H1 (cell line): Measurements from ENCODE around the gene KCNMA1.

Experiments
- ASH2L ChIP-seq: fragments of 200-600, 300-600 bp; sonication (generic); IDR thresholded peaks from one replicate; pipeline ENCODE4 v1.7.1; 2017; ENCODE audit warnings: low read length
- EP300 ChIP-seq, 2 experiments: IDR thresholded peaks; 1 replicate in 1 of 2; 2 replicates in 1 of 2; pipeline ENCODE4 v1.6.1; 2011 to 2012; ENCODE audit warnings: low read depth in 2 of 2, low read length in 2 of 2, mild to moderate bottlenecking in 2 of 2, borderline replicate concordance in 1 of 2, inconsistent platforms in 1 of 2, moderate library complexity in 1 of 2
- EZH2 ChIP-seq: fragments of 200-600 bp; sonication (generic); IDR thresholded peaks from 2 replicates; pipeline ENCODE4 v1.7.1; 2012; ENCODE audit warnings: low read depth, mild to moderate bottlenecking, moderate library complexity, low read length, inconsistent platforms; ENCODE audit not compliant: severe bottlenecking
- JUND ChIP-seq: IDR thresholded peaks from 2 replicates; pipeline ENCODE4 v1.6.1; 2011; ENCODE audit warnings: mild to moderate bottlenecking, improper control_type of control experiment, low read length
- TF ChIP-seq, protein P1 (sequence below), 3 experiments: IDR thresholded peaks; 1 replicate in 2 of 3; 2 replicates in 1 of 3; pipeline versions ENCODE4 v1.5.1 to v1.6.1; 2011; ENCODE audit warnings: low read length in 3 of 3, mild to moderate bottlenecking in 3 of 3, inconsistent platforms in 2 of 3, low read depth in 1 of 3, moderate library complexity in 1 of 3; ENCODE audit not compliant: insufficient read depth in 1 of 3; ENCODE audit errors: control extremely low read depth in 1 of 3
- TF ChIP-seq, protein P2 (sequence below): IDR thresholded peaks from 2 replicates; pipeline ENCODE4 v1.6.1; 2011; ENCODE audit warnings: low read length, improper control_type of control experiment

DNA sequence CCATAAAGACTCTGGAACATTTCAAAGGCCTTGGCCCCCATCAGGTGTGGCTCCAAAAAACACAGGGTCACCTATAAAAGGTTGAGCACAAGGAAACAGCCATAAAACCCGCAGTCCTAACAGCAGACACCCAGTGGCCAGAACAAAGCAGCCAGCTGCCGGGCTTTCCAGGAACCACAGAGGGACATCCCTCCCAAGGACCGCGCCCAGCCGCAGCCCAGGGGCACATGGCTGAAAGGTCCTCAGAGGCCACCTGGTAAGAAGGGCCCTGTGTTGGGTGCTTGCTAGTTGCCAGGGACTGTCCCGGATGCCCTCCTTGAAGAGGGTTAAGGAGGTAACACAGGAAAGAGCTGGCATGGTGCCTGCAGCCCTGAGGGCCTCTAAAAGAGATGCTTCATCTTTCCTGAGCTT lies 32.7 kb downstream of the KCNMA1 start:
- no peak for TF ChIP-seq EP300 (IDR thresholded peaks at IDR 0.05; ENCODE audit: borderline replicate concordance in 1 of 2, low read depth in 2 of 2, low read length in 2 of 2)
- TF ChIP-seq JUND: no peak
- TF ChIP-seq, protein P1, sequence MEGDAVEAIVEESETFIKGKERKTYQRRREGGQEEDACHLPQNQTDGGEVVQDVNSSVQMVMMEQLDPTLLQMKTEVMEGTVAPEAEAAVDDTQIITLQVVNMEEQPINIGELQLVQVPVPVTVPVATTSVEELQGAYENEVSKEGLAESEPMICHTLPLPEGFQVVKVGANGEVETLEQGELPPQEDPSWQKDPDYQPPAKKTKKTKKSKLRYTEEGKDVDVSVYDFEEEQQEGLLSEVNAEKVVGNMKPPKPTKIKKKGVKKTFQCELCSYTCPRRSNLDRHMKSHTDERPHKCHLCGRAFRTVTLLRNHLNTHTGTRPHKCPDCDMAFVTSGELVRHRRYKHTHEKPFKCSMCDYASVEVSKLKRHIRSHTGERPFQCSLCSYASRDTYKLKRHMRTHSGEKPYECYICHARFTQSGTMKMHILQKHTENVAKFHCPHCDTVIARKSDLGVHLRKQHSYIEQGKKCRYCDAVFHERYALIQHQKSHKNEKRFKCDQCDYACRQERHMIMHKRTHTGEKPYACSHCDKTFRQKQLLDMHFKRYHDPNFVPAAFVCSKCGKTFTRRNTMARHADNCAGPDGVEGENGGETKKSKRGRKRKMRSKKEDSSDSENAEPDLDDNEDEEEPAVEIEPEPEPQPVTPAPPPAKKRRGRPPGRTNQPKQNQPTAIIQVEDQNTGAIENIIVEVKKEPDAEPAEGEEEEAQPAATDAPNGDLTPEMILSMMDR (IDR thresholded peaks at IDR 0.05; ENCODE audit: control extremely low read depth in 1 of 3, insufficient read depth in 1 of 3, low read depth in 1 of 3, low read length in 3 of 3): no peak
- TF ChIP-seq ASH2L: no peak
- no peak for TF ChIP-seq EZH2
- TF ChIP-seq, protein P2, sequence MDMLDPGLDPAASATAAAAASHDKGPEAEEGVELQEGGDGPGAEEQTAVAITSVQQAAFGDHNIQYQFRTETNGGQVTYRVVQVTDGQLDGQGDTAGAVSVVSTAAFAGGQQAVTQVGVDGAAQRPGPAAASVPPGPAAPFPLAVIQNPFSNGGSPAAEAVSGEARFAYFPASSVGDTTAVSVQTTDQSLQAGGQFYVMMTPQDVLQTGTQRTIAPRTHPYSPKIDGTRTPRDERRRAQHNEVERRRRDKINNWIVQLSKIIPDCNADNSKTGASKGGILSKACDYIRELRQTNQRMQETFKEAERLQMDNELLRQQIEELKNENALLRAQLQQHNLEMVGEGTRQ: no peak
